NCI-H2107 (cell line): ENCODE results near the gene SYNJ2.

Experiments used
- DNase-seq: peaks from one replicate; lab custom pipeline; 2025; lab: John Stamatoyannopoulos, UW

SYNJ2 gene

DNA sequence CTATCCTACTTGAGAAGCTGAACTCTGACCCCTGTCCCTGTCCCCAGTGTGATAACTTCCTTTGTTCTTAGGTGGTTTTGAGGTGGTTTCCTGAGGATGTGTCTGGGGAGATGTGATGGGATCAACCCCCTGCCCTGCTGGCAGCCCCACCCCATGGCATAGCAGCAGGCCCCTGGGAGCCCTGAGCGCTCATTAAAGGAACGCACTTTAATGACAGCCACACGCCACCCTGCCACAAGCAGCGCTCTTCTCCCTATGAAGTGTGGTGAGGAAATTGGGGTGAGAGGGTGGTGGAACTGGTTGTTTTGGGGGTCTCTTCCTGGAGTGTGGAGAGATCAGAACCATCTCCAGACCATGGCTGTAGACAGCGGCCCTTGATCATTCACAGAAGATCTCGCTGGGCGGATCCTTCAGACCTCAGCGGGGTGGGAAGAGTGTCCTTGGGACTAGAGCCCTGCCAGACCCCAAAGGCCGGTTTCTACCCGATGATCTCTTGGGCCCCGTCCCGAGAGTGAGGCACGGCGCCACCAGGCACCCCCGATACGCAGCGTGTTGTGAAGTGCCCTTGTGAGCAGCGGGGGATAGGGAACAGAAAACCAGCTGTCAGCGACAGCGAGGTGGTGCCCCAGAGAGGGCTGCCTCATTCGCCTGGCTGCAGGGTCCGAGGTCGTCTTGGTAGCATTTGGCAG, 45.4 kb downstream of the SYNJ2 start:
- no peak for DNase-seq

DNA sequence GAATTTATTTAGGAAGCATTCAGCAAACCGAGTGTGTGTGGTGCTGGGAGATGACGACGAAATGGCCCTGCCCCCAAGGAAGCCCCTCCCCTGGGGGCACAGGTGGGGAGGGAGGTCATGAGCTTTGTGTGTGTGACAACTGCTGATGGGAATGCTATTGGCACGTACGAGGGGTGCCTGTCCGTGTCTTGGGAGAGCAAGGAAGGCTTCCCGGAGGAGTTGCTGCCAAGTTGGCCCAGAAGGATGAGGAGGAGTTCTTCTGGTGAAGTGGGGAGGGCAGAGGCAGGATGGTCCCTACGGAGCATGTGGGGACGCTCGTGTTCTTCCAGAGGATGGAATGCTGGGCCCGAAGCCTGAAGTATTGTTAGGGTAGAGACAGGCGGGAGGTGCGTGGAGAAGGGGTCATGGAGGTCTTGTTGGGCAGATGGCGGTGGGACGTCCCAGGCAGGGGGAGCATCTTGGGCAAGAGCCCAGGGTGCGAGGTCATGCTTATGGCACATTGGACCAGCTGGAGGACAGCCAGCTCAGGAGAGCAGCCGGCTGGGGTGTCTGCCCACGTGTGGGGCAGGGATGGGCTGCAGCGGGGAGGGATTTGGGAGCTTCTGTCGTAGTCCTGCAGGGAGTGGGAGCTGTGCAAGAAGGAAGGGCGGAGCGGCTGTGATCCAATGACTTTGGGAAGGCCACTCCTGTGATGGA, 46.1 kb downstream of the SYNJ2 start:
- DNase-seq = no peak

DNA sequence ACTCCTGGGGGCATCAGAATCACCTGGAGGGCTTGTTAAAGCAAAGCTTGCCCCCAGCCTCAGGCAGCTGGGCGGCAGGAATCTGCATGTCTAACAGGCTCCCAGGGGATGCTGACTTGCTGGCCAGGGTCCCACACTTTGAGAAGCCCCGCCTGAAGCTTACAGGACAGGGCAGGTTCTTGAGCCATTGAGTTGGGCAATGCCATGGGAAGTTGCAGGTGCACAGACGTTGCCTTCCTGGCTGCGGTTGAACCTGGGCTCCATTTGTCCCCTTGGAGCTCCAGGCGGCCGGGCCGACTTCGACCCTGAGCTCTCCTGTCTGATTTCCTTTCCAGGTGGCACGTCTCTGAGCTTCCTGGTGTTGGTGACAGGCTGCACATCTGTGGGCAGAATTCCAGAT, 46.8 kb downstream of the SYNJ2 start:
- no peak for DNase-seq

DNA sequence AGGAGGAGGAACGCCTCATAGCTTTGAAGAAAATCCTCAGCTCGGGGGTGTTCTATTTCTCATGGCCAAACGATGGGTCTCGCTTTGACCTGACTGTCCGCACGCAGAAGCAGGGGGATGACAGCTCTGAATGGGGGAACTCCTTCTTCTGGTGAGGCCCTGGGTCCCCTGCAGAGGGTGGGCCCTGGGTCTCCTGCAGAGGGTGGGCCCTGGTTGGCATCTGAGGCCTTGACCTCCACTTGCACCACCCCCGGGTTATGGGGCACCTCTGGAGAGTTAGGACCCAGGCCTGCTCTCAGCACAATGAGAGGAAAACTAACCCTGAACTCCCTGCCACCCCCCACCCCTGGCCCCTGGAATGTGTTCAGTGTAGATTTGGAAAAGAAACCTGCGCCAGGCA, 47.2 kb downstream of the SYNJ2 start:
- DNase-seq = no peak

DNA sequence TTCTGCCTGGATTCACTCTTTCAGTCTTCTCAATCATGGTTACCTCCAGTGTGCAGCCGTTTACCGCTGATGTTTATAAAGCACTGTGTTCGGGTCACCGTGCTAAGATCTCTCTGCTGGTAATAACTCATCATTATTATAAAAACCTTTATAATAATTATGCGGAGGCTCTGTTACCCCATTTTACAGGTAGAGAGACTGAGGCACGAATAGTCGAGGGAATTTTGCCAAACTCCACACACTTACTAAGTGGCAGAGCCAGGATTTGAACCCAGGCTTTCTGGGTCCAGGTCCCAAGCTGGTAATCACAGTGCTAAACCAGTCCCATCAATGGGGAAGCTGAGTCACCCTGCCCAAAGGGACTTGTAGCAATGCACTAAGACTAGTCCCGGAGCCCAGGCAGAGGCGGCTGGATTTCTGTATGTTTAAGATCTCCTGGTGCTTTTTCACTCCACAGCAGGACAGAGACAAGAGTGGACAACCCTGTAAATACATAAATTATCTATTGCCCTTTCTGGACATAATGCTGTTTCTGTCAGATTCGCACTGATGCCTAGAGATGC, 48.1 kb downstream of the SYNJ2 start:
- DNase-seq = no peak

DNA sequence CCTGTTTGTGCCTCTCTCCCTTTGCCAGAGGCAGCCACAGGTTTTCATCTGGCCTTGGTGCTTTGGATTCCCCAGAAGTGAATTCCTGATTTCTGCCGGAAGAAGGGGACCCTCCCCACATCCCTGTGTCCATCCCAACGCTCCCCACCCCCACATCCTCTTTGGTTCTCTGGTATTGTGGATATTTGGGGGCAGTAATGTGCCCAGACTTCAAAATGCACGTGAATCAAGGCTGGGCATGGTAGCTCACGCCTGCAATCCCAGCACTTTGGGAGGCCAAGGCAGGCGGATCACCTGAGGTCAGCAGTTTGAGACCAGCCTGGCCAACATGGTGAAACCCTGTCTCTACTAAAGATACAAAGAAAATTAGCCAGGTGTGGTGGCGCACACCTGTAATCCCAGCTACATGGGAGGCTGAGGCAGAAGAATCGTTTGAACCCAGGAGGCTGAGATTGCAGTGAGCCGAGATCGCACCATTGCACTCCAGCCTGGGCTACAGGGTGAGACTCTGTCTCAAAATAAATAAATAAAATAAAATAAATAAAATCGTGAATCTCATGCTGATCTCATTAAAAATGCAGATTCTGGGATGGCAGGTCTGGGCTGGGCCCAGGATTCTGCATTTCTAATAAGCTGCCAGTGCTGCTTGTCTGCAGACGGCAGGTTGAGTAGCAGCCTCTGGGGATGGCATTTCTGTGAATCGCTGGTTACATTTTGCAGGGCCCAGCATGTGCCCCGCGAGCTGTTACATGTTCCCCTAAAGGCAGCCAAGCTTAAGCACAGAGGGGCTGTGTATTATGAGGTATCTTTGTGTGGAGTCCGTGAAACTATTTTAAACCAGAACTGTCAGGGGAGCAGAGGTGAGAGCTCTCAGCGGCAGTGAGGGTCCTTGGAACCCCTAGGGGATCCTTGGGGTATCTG, 49.0 kb downstream of the SYNJ2 start:
- no peak for DNase-seq

DNA sequence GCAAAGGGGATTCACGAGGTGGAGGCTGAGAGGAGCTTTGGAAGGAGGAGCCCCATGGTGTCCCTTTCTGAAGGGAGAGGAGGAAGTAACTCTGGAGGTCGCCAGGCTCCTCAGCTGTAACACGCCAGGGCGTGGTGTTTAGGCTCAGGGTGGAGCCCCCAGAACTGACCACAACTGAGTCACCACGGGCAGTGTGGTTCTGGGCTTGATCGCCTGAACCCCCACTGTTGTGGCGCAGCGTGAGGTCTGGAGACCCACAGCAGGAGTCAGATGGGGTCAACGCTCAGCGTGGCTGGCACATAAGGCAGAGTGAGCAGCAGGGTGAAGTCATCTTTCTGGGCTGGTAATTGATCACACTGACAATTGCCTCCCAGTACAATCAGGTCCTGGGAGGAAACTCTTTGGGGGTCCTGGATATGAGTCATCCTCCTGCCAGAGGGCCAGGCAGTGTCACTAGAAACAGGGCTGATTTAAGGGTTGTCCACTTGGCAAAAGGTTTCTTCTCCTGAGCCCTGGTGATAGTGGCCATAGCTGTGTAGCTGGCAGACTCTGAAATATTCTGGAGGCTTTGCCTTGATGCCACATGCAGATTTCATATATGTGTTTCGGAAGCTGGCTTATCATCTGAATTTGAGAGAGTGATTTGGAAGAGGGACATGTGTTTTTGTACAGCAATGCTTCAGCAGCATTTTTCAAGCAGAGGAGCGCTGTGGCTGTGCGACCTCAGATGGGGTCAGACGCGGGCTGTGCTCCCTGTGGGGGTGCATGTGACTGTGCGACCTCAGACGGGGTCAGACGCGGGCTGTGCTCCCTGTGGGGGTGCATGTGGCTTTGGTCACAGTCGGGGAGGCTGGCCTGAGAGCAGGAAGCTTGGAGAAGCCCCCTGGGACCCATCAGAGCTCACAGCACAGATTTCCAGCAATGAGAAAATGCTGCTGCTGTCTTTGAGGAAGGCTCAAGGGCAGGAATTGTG, 50.0 kb downstream of the SYNJ2 start:
- DNase-seq = no peak

DNA sequence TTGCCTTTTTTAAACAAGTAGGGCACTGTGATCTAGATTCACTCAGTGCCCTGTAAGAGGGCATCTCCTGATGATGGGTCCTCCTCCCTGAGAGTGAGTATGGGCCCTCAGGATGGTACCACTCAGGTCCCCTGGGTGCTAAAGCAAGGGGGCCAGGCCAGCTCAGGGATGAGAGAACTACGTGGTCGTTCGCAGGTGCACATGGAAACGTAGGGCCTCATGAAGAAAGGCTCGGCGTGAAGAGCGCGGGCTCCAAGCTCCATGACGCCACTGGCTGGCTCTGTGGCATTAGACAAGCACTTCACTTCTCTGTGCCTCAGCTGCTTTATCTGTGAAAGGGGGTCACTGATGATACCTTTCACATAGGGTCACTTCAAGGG, 50.7 kb downstream of the SYNJ2 start:
- no peak for DNase-seq

DNA sequence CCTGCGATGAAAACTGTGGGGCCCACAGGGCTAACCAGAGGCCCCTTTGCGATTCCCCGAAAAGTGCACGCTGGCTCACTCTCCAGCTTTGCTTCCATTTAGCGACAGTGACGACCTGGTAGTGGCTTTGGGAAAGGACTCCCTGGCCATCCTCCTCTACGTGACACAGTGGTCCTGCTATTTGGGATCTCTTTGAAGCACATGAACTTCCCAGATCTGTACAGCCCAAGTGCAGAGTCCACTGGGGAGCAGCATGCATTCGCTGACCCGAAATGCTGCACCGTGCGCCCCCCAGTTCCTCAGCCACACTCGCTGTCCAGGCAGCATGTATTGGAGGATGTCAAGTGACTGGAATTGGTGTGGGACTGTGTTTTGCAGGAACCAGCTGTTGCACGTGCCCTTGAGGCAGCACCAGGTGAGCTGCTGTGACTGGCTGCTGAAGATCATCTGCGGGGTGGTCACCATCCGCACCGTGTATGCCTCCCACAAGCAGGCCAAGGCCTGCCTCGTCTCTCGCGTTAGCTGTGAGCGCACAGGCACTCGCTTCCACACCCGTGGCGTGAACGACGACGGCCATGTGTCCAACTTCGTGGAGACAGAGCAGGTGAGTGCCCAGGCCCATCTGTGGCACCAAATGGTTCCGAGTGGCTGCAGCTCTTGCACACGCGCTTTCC, 51.6 kb downstream of the SYNJ2 start:
- DNase-seq = no peak

DNA sequence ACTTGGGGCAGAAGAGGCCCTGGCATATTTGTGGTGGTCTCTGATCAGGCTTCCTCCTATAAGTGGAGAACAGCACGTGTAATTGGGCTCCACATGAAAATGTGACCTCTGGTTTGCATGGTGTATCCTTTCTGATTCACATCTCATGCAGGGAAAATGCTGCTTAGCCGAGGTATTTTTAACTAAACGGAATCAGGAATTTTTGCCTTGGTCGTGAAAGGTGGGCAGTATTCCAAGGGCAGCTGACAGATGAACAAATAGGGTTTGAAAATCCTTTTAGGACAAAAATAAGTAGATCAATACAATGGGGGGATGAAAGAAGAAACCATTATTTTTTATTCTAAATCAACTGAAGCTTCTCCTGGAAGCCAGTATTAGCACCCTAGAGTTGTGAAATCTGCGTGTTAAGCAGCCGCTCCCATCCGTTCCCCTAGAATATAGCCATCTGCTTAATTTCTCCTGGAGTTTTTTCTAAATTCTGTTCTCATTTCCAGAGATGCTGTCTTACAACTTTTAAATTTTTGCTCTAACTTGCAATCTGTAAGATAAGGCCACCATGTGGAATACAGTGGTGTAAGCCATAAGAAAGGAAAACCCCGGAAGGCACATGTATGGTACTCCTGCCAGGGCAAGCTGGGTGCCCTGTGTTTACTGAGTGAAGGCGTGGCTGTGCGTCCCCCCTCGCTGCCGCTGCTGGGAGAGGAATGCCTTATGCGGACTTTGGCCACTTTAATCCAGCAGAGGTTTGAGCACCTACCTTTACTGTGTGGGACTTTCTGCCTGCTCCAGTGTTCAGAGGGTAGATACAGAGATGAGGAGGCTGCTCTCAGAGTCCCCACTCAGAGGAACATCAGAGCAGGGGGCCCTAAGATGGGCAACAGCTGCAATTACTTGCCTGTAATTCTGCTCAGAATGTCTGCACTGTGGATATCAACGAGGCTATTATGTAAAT, 52.4 kb downstream of the SYNJ2 start:
- DNase-seq = no peak

DNA sequence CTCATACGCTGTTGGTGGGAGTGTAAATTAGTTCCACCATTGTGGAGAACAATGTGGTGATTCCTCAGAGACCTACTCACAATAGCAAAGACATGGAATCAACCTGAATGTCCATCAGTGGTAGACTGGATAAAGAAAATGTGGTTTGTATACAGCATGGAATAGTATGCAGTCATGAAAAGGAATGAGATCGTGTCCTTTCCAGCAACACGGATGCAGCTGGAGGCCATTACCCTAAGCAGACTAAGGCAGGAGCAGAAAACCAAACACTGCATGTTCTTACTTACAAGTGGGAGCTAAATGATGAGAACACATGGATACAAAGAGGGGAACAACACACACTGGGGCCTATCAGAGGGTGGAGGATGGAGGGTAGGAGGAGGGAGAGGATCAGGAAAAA, 54.6 kb downstream of the SYNJ2 start:
- DNase-seq = no peak

DNA sequence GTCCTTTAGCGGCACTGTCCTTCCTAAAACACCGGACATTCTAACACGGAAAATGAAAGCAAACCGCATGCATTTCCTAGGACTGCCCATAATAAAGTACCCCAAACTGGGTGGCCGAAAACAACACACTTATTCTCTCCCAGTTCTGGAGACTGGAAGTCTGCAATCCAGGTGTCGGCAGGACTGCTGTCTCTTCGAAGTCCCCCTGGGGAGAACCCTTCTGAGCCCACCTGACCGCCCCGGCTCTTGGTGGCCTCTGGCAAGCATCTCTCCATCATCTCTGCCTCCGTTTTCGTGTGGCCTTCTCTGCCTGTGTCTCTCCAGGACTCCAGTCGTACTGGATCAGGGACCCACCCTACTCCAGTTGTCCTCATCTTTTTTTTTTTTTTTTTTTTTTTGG, 55.4 kb downstream of the SYNJ2 start:
- no peak for DNase-seq

DNA sequence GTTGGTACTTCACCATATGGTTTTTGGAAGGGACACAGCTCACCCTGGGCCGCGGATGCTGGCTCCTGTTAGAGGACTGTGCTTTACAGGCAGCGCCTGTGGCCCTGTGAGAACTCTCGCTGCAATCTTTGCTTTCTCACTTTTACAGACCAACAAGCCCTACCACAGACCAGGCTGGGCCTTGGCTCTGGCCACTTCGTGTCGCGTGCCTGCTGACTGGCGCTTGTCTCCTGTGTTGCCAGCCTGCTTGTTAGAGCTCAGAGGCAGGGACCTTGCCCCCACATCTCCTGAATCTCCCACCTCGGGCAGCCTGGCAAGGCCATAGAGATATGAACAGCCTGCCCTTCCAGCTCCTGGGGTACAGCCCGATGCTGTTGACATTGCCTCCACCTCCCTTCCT, 56.1 kb downstream of the SYNJ2 start:
- DNase-seq = no peak

DNA sequence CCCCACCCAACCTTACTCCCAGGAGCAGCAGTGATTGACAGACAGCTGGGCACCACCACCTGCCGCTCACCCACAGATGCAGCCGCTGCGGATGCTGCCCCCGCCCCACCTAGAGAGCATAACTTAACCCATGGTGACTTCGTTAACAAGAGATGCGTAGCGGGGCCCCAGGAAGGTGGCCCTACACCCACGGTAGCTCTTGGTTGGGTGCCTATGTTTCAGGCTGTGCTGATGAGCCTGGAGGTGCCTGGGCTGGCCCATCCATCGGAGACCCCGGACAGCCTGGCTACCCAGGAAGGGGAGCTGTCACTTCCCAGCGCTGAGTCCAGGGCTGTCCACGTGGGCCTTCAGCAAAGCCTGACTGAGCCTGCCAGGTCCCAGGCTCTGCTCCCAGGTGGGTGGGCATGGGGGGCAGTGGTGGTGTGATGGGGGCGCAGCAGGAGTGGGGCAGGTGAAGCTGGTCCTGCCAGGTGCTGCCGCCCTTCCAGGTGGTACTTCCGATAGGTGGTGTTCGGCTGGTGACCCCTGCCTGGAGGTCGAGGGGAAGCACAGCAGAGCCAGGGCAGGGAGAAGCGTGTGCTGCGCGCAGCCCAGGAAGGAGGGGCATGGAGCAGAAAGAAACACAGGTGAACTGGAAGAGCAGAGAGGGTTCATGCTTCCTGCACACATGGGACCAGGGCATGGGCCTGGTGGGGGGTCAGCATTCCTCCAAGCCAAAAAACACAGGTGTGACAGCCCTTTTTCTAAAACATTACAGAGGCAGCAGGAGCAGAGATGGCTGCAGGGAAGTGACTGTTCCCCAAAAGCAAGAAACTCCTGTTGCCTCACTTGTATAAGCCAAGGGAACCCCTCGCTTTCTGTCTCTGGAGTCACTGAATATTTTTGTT, 56.9 kb downstream of the SYNJ2 start:
- DNase-seq = no peak

DNA sequence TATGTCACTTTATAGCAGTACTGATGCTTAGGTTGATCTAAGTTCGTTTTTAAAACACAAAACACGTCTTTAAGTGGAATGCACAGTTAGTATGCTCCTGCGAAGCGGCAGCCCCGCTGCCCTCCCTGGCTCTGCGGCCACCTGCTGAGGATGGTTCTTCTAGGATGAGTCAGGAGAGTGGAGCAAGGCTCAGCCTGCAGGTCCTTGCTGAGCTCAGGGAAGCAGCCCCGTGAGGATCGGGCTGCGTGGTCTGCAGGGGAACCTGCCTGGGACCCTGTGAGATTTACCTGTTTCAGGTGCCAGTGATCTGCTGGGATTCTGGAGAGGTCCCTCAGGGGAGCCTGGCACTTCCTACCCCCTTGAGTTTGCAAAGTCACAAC, 57.5 kb downstream of the SYNJ2 start:
- no peak for DNase-seq

DNA sequence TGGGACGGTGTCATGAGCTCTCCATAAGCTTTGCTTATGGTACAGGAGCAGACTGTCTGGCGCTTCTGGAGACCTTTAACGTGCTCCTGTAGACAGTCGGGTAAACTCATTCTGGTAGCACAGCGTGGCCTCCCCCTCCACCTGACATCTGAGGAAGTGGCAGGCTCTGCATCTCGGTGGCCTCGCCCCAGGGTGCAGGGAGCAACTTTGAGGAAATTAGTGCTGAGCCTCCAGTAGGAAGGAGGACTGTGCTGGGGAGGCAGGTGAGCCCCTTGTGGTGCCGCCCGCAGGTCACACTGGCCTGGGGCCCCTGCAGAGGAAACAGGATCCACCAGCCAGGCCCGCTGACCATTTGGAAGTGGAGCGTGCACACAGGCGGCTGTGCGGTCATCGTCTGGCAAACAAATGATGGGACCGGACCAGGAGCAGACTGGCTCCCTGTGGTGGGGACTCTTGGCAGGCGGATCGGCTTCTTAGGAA, 57.9 kb downstream of the SYNJ2 start:
- no peak for DNase-seq

DNA sequence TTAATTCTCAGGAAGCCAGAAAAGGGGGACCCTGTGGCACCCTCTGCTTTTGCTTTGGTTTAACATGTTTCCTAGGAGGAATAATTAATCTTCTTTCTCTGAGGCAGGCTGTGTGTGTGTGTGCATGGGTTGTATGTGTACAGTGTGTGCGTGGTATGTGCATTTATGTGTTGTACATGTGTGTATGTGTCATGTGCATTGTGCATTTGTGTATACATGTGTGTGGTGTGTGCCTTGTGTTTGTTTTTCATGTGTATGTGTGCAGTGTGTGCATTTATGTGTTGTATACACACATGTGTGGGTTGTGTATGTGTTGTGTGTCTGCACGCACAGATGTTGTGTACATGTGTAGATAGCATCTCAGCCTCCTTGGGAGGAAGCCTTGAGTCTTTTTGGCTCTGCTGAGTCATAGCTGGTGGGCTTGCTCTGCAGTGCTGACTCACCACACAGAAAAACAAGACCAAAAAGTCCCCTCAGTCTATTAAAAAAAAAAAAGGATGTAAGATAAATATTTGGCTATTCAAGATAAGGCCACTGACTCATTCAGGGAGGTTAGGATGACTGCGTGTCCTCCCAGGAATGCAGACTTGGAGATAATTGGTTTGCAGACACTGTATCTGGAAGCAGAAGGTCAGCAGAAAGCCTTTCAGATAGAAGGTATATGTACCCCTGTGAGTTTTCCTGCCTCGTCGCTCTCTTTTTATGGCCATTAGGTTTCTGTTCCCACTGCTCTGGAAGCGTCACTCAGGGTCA, 58.6 kb downstream of the SYNJ2 start:
- no peak for DNase-seq
